ENCODE measurements around the gene HOXB13.

HOXB13 gene

DNA sequence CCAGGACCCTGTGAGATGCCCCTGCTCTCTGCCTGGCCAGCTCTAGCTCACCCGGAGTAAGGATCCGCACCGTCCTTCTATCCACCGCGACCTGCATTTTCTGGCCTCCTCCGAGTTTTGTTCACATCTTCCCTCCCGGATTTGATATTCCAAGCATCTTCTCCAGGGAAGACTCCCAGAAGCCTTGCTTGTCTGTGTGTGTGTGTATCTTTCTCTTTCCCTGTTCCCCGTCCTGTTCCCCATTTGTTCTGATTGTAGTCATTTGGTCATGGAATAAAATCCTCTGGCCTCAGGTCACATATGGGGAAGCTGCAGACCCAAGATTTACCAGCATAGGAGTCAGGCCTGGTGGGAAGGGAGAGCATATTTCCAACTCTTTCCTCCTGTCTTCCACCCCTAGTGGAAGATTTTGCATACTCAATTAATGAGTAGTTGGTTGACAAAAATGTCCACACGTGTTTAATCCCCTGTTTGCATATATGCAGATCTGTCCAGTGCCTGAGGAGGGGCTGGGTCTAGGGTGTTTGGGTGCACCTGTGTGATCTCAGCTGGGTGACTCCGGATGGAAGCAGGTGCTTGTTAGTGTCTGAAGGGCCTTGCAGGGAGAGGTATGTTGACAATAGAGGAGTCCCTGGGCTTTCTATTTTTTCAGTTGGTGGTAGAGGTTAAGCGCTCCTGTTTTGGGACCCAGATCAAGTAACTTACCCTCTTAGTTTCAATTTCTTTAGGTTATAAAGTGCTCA lies 8.1 kb downstream of the HOXB13 start:
- TF ChIP-seq, protein P1, sequence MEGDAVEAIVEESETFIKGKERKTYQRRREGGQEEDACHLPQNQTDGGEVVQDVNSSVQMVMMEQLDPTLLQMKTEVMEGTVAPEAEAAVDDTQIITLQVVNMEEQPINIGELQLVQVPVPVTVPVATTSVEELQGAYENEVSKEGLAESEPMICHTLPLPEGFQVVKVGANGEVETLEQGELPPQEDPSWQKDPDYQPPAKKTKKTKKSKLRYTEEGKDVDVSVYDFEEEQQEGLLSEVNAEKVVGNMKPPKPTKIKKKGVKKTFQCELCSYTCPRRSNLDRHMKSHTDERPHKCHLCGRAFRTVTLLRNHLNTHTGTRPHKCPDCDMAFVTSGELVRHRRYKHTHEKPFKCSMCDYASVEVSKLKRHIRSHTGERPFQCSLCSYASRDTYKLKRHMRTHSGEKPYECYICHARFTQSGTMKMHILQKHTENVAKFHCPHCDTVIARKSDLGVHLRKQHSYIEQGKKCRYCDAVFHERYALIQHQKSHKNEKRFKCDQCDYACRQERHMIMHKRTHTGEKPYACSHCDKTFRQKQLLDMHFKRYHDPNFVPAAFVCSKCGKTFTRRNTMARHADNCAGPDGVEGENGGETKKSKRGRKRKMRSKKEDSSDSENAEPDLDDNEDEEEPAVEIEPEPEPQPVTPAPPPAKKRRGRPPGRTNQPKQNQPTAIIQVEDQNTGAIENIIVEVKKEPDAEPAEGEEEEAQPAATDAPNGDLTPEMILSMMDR (IDR thresholded peaks at IDR 0.05; ENCODE audit: low read depth, low read length) = no peak
- Histone ChIP-seq H3K27ac (ENCODE audit: low read length) (no peak overlapping the region), H3K36me3 (replicated peaks; ENCODE audit: low read depth, low read length) (no peaks in the 10 kb centered on the region), H3K4me3 (ENCODE audit: low read length) (no peak overlapping the region), H3K27me3 (ENCODE audit: low read depth, low read length) (no peaks in the 10 kb centered on the region), H2AFZ (ENCODE audit: low read depth, low read length) (no peak overlapping the region), H4K20me1 (ENCODE audit: insufficient read depth, low read length) (no peaks in the 10 kb centered on the region), H3K4me1 (ENCODE audit: low read length) (peaks cover 7% of the 10 kb centered on the region), H3K79me2 (ENCODE audit: low read length) (no peaks in the 10 kb centered on the region), H3K9me3 (ENCODE audit: insufficient read depth, low read length) (no peaks in the 10 kb centered on the region), H3K4me2 (ENCODE audit: low read length) (no peak overlapping the region), H3K9ac (ENCODE audit: low read length) (no peak overlapping the region)

DNA sequence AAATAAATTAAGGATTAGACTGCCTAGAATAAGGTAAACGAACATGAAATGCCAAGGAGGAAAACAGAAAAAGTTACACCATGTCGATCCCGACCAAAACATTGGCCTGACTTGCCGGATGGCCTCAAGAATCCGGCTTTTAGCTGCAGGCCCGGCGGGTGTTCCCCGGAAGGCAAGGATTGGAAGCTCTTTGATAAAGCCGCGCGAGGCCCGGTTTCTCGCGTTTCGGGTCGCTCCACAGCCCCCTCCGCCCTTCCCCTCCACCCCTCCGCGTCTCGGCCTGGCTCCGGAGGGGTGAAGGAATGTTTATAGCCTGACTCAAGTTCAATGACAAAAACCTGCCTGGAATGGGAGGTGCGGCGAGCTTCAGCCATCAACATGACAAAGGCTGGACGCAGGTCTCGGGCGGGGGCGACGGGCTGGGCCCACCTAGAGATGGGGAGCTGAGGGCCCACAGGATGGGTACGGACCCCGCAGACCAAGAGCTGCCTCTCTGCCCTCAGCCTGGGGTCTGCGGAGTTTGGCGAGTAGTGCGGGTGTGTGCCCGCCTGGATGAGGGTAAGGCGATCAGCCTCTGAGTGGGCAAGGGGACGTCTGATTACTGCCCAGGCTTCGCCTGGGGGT lies 8.8 kb downstream of the HOXB13 start:
- Histone ChIP-seq H2AFZ (ENCODE audit: low read depth, low read length) (no peak overlapping the region), H3K4me1 (ENCODE audit: low read length) (peaks cover 7% of the 10 kb centered on the region), H3K4me2 (ENCODE audit: low read length) (no peak overlapping the region), H3K4me3 (ENCODE audit: low read length) (no peak overlapping the region), H3K36me3 (replicated peaks; ENCODE audit: low read depth, low read length) (no peaks in the 10 kb centered on the region), H3K27ac (ENCODE audit: low read length) (no peak overlapping the region), H3K9me3 (ENCODE audit: insufficient read depth, low read length) (no peaks in the 10 kb centered on the region), H3K27me3 (ENCODE audit: low read depth, low read length) (no peaks in the 10 kb centered on the region), H3K9ac (ENCODE audit: low read length) (no peak overlapping the region), H4K20me1 (ENCODE audit: insufficient read depth, low read length) (no peaks in the 10 kb centered on the region), H3K79me2 (ENCODE audit: low read length) (no peaks in the 10 kb centered on the region)
- TF ChIP-seq, protein P1 (IDR thresholded peaks at IDR 0.05; ENCODE audit: low read depth, low read length) = no peak
- no peak for TF ChIP-seq EZH2phosphoT487 (IDR thresholded peaks at IDR 0.05; ENCODE audit: low read depth)

DNA sequence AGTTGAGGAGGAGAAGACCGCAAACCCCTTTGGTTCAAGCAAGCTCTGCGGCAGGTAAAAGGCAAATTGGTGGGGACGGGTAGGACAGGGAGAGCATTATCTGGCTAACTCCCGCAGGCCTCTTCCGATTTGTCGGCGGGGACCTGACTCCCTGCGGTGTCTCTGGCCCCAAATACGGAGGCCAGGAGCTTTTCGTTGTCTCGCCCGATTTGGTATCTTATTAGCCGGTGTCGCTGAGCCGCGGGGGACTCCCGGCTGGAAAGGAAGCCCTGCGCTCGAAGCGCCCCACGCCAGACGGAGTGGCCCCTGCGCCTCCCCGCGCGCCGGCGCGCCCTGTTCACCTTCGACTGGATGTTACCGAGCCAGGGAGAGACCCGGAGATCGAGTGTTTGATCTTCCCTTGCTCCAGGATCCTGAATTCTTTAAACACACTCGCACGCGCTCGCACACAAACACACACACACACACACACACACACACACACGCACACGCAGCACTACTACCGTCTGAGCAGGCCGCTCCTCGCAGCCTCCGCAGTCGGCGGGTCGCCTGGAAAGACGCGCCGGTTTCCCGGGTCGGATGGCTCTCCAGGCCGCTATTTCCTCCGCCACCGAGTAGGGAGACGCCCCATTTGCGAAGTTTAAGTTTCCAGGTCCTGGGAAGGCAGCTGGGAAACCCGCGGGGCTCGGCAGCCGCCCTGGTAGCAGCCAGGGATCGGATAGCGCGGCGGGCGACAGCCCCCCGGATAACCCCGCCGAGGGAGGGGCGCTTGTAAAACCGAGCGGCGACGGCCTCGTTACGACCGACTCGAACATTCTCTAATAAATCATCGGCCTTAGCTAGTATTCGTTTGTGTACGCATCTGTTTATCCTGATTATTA lies 9.5 kb downstream of the HOXB13 start:
- Histone ChIP-seq H3K9me3 (ENCODE audit: insufficient read depth, low read length) (no peaks in the 10 kb centered on the region), H2AFZ (ENCODE audit: low read depth, low read length) (no peak overlapping the region), H3K27me3 (ENCODE audit: low read depth, low read length) (no peaks in the 10 kb centered on the region), H3K4me3 (ENCODE audit: low read length) (no peak overlapping the region), H3K9ac (ENCODE audit: low read length) (no peak overlapping the region), H3K27ac (ENCODE audit: low read length) (no peak overlapping the region), H4K20me1 (ENCODE audit: insufficient read depth, low read length) (no peaks in the 10 kb centered on the region), H3K79me2 (ENCODE audit: low read length) (no peaks in the 10 kb centered on the region), H3K4me1 (ENCODE audit: low read length) (peaks cover 7% of the 10 kb centered on the region), H3K4me2 (ENCODE audit: low read length) (no peak overlapping the region), H3K36me3 (replicated peaks; ENCODE audit: low read depth, low read length) (no peaks in the 10 kb centered on the region)
- TF ChIP-seq, protein P1 (IDR thresholded peaks at IDR 0.05; ENCODE audit: low read depth, low read length) = no peak
- TF ChIP-seq EZH2phosphoT487 (IDR thresholded peaks at IDR 0.05; ENCODE audit: low read depth) = no peak

DNA sequence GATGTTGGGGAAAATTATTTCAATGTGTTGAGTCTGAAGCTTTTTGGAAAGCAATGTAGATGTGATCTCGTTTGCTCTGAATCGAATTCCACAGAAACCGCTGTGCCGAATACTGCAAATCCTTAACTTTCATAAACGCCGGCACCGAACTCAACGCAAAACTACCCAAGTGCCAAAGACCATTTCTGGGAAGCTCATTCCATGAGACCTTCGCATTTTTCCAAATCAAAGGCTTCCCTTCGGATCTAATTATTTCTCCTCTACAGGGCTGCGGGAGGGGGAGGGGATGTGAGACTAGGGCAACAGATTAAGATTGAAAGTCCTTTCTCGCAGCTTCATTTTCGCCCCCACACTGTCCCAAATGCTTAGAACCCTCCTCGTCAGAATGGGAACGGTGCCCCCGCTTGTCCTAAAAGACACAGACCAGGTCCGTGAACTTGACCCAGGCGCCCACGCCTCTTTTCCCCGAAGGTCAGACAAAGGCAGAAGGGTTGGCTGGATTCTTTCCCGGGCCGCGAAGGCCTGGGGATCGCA lies 10.3 kb downstream of the HOXB13 start:
- Histone ChIP-seq H3K36me3 (replicated peaks; ENCODE audit: low read depth, low read length) (no peaks in the 10 kb centered on the region), H3K79me2 (ENCODE audit: low read length) (no peaks in the 10 kb centered on the region), H3K27me3 (ENCODE audit: low read depth, low read length) (no peaks in the 10 kb centered on the region), H3K4me2 (ENCODE audit: low read length) (no peak overlapping the region), H3K9me3 (ENCODE audit: insufficient read depth, low read length) (no peaks in the 10 kb centered on the region), H3K27ac (ENCODE audit: low read length) (no peak overlapping the region), H3K4me3 (ENCODE audit: low read length) (no peak overlapping the region), H3K9ac (ENCODE audit: low read length) (no peak overlapping the region), H3K4me1 (ENCODE audit: low read length) (peaks cover 7% of the 10 kb centered on the region), H2AFZ (ENCODE audit: low read depth, low read length) (no peak overlapping the region), H4K20me1 (ENCODE audit: insufficient read depth, low read length) (no peaks in the 10 kb centered on the region)
- TF ChIP-seq, protein P1 (IDR thresholded peaks at IDR 0.05; ENCODE audit: low read depth, low read length) = no peak
- TF ChIP-seq EZH2phosphoT487 (IDR thresholded peaks at IDR 0.05; ENCODE audit: low read depth) = no peak

All from OCI-LY3 (cell line).